ENCODE measurements around the gene NAA80. TPM values are rescaled to one million over a fixed set of nuclear protein-coding genes. Genes with fewer than 3 reads are reported as not detected.

The NAA80 gene
- total RNA-seq, 1 donor from 2014 or later, result 10.7 TPM

- no peaks in the 10 kb centered on the region for H3K9me3 Mint-ChIP-seq
- H3K4me1 Mint-ChIP-seq, result peaks cover 40% of the 10 kb centered on the region
- H3K36me3 Mint-ChIP-seq (ENCODE audit: low read depth), result peaks cover 5% of the 10 kb centered on the region
- H3K27ac Mint-ChIP-seq (ENCODE audit: unreplicated experiment), result peak overlapping the region; percentile 96
- H3K27me3 Mint-ChIP-seq (ENCODE audit: low read depth), result no peaks in the 10 kb centered on the region
- peak overlapping the region; percentile 51 for H3K4me3 Mint-ChIP-seq
- DNase-seq (ENCODE audit: low read depth, low spot score), result no peak
- TF ChIP-seq CTCF (conservative IDR thresholded peaks at IDR 0.05), result peak; percentile 62
Measured at GRCh38 chr3:50256978-50257890, 42.0 kb downstream of the NAA80 start.

GRCh38 chr3:50255251-50255615 is 44.0 kb downstream of the NAA80 start:
- no peak for TF ChIP-seq CTCF (conservative IDR thresholded peaks at IDR 0.05)
- no peak overlapping the region for H3K4me3 Mint-ChIP-seq
- H3K27me3 Mint-ChIP-seq (ENCODE audit: low read depth), result no peaks in the 10 kb centered on the region
- no peak overlapping the region for H3K27ac Mint-ChIP-seq (ENCODE audit: unreplicated experiment)
- H3K4me1 Mint-ChIP-seq, result peaks cover 32% of the 10 kb centered on the region
- peaks cover 5% of the 10 kb centered on the region for H3K36me3 Mint-ChIP-seq (ENCODE audit: low read depth)
- H3K9me3 Mint-ChIP-seq, result no peaks in the 10 kb centered on the region
- no peak for DNase-seq (ENCODE audit: low read depth, low spot score)

GRCh38 chr3:50254577-50255250 is 44.5 kb downstream of the NAA80 start:
- DNase-seq (ENCODE audit: low read depth, low spot score), result no peak
- no peak for TF ChIP-seq CTCF (conservative IDR thresholded peaks at IDR 0.05)
- Mint-ChIP-seq H3K36me3 (ENCODE audit: low read depth) (peaks cover 5% of the 10 kb centered on the region), H3K4me1 (peaks cover 30% of the 10 kb centered on the region), H3K9me3 (no peaks in the 10 kb centered on the region), H3K27me3 (ENCODE audit: low read depth) (no peaks in the 10 kb centered on the region), H3K27ac (ENCODE audit: unreplicated experiment) (peak overlapping the region; percentile 86), H3K4me3 (peak overlapping the region; percentile 23)

- Mint-ChIP-seq H3K36me3 (ENCODE audit: low read depth) (no peaks in the 10 kb centered on the region), H3K4me1 (peaks cover 18% of the 10 kb centered on the region), H3K27me3 (ENCODE audit: low read depth) (no peaks in the 10 kb centered on the region), H3K9me3 (no peaks in the 10 kb centered on the region), H3K4me3 (peak overlapping the region; percentile 59), H3K27ac (ENCODE audit: unreplicated experiment) (no peak overlapping the region)
- DNase-seq (ENCODE audit: low read depth, low spot score), result no peak
- no peak for TF ChIP-seq CTCF (conservative IDR thresholded peaks at IDR 0.05)
Measured at GRCh38 chr3:50251220-50251619, 48.0 kb downstream of the NAA80 start.

GRCh38 chr3:50250514-50250913 is 48.7 kb downstream of the NAA80 start:
- Mint-ChIP-seq H3K27me3 (ENCODE audit: low read depth) (no peaks in the 10 kb centered on the region), H3K9me3 (no peaks in the 10 kb centered on the region), H3K27ac (ENCODE audit: unreplicated experiment) (no peak overlapping the region), H3K4me1 (peaks cover 25% of the 10 kb centered on the region), H3K4me3 (no peak overlapping the region), H3K36me3 (ENCODE audit: low read depth) (no peaks in the 10 kb centered on the region)
- TF ChIP-seq CTCF (conservative IDR thresholded peaks at IDR 0.05), result no peak
- no peak for DNase-seq (ENCODE audit: low read depth, low spot score)

Data from neural crest cell (in vitro differentiated cells).